GM23248 (cell line): Measurements from ENCODE around the gene TENM4. TPM values are rescaled to one million over a fixed set of nuclear protein-coding genes. Genes with fewer than 3 reads are reported as not detected.

Experiments used
- DNase-seq: peaks from one replicate; pipeline ENCODE4 v3.0.0-alpha.2; 2015
- H2AFZ ChIP-seq: fragments of 200-600 bp; sonication (generic); 2 replicates; pipeline ENCODE4 v1.6.1; 2016; ENCODE audit warnings: antibody characterized with exemption
- H3F3A ChIP-seq: fragments of 200-600 bp; sonication (generic); 2 replicates; pipeline ENCODE4 v1.6.1; 2016; ENCODE audit warnings: mild to moderate bottlenecking, antibody characterized with exemption, mixed run types; ENCODE audit not compliant: insufficient read depth
- H3K27ac ChIP-seq: fragments of 200-600 bp; sonication (generic); 2 replicates; pipeline ENCODE4 v1.5.1; 2016; ENCODE audit warnings: mild to moderate bottlenecking
- H3K27me3 ChIP-seq: fragments of 200-600 bp; sonication (generic); replicated peaks from 2 replicates; pipeline ENCODE4 v1.6.1; 2016; ENCODE audit warnings: mild to moderate bottlenecking; ENCODE audit not compliant: insufficient read depth
- H3K36me3 ChIP-seq: fragments of 200-600 bp; sonication (generic); 2 replicates; pipeline ENCODE4 v1.6.1; 2016; ENCODE audit warnings: low read depth, mild to moderate bottlenecking
- H3K4me1 ChIP-seq: fragments of 200-600 bp; sonication (generic); 2 replicates; pipeline ENCODE4 v1.6.1; 2016; ENCODE audit warnings: mild to moderate bottlenecking; ENCODE audit not compliant: insufficient read depth
- H3K4me2 ChIP-seq: fragments of 200-600 bp; sonication (generic); one replicate; pipeline ENCODE4 v1.6.1; 2016; ENCODE audit warnings: mild to moderate bottlenecking; ENCODE audit not compliant: unreplicated experiment
- H3K4me3 ChIP-seq: fragments of 200-600 bp; sonication (generic); 2 replicates; pipeline ENCODE4 v1.5.1; 2016; ENCODE audit warnings: mild to moderate bottlenecking
- H3K79me2 ChIP-seq: fragments of 200-600 bp; sonication (generic); 2 replicates; pipeline ENCODE4 v1.6.1; 2016; ENCODE audit warnings: mild to moderate bottlenecking; ENCODE audit not compliant: insufficient read depth
- H3K9ac ChIP-seq: fragments of 200-600 bp; sonication (generic); 2 replicates; pipeline ENCODE4 v1.6.1; 2016; ENCODE audit warnings: mild to moderate bottlenecking
- H3K9me2 ChIP-seq: fragments of 200-600 bp; sonication (generic); 2 replicates; pipeline ENCODE4 v1.6.1; 2016; ENCODE audit warnings: mixed run types, mild to moderate bottlenecking, moderate library complexity; ENCODE audit not compliant: insufficient read depth
- H3K9me3 ChIP-seq: fragments of 200-600 bp; sonication (generic); one replicate; pipeline ENCODE4 v1.6.1; 2017; ENCODE audit warnings: low read depth
- H4K20me1 ChIP-seq: fragments of 200-600 bp; sonication (generic); 2 replicates; pipeline ENCODE4 v1.6.0; 2016; ENCODE audit not compliant: insufficient read depth
- EZH2 ChIP-seq: fragments of 200-600 bp; sonication (generic); IDR thresholded peaks from 2 replicates; pipeline ENCODE4 v1.6.1; 2018; ENCODE audit warnings: antibody characterized with exemption, mild to moderate bottlenecking; ENCODE audit not compliant: insufficient read depth, poor library complexity, severe bottlenecking
- EZH2phosphoT487 ChIP-seq: fragments of 200-600 bp; sonication (generic); IDR thresholded peaks from 2 replicates; pipeline ENCODE4 v1.6.1; 2018; ENCODE audit warnings: antibody characterized with exemption, moderate library complexity, mild to moderate bottlenecking, low read depth; ENCODE audit not compliant: insufficient read depth
- WGBS, 2 experiments: methylation state at CpG; one replicate each; pipeline ENCODE4 v1.1.6; 2015 to 2017; ENCODE audit warnings: low lambda C conversion rate in 2 of 2, low coverage in 1 of 2; ENCODE audit errors: missing lambda C conversion rate in 2 of 2; 5-methylcytosine and 5-hydroxymethylcytosine counted together
- in situ Hi-C: fragments of 300-500 bp; cut with MboI; formaldehyde crosslinking; loops from 2 replicates; pipeline ENCODE4 v1.15.0; 2020
- polyA plus RNA-seq: library from polyadenylated mRNA; unstranded; fragments of >200 nt; fragmentation: Nextera tagmentation; extraction: Ambion mirVana; gene quantifications from 2 replicates; pipeline ENCODE4 v1.2.1, GENCODE V29; 2016
- total RNA-seq: library from RNA; depleted of rRNA; stranded (reverse); fragments of >200 nt; shearing (Covaris generic); gene quantifications from 2 replicates; pipeline ENCODE4 v1.2.3, GENCODE V29; 2014

TENM4 gene
- total and polyA plus RNA-seq, 2 experiments from 2014 or later = 0.11 to 0.48 TPM

DNA sequence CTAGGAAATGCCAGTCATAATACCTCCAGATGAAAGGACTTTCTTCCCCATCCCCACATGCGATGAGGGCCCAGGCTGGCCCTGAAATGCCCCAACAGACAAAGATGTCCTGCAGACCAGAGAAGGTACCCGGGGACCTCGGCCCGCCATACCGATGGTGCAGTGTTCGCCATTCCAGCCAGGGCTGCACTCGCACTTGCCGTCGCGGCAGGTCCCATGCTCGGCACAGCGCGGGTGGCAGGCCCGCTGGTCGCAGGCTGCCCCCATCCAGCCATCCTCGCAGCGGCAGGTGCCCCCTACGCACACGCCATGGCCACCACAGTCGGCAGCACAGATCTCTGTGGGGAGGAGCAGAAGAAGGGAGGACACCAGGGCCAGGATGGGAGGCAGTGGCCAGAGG is 654.1 kb downstream of the TENM4 start:
- Histone ChIP-seq H3K36me3 (no peaks in the 10 kb centered on the region), H3K9me3 (no peaks in the 10 kb centered on the region), H3F3A (no peaks in the 10 kb centered on the region), H3K9me2 (no peaks in the 10 kb centered on the region), H4K20me1 (no peaks in the 10 kb centered on the region), H2AFZ (no peak overlapping the region), H3K27me3 (no peaks in the 10 kb centered on the region; the same call in 1 of the 2 replicates), H3K4me2 (no peak overlapping the region), H3K79me2 (no peaks in the 10 kb centered on the region), H3K4me3 (no peak overlapping the region), H3K27ac (no peak overlapping the region), H3K9ac (no peak overlapping the region), H3K4me1 (peaks cover 15% of the 10 kb centered on the region)
- 84 to 86% methylated on average over 19 to 20 of the region's 20 CpGs for WGBS, 2 experiments
- TF ChIP-seq EZH2 (no peak), EZH2phosphoT487 (no peak)
- no peak for DNase-seq
- in situ Hi-C loops = no loop called here

- no peak for DNase-seq
- Histone ChIP-seq H3K9ac (no peak overlapping the region), H3K36me3 (no peaks in the 10 kb centered on the region), H4K20me1 (no peaks in the 10 kb centered on the region), H3K4me2 (no peak overlapping the region), H3F3A (no peaks in the 10 kb centered on the region), H3K4me3 (no peak overlapping the region), H3K9me3 (no peaks in the 10 kb centered on the region), H3K79me2 (no peaks in the 10 kb centered on the region), H3K9me2 (no peaks in the 10 kb centered on the region), H2AFZ (no peak overlapping the region), H3K27me3 (no peaks in the 10 kb centered on the region; the same call in 1 of the 2 replicates), H3K27ac (no peak overlapping the region), H3K4me1 (peaks cover 15% of the 10 kb centered on the region)
- WGBS, 2 experiments = 39 to 54% methylated on average over 5 of the region's 5 CpGs
- TF ChIP-seq EZH2 = no peak
- in situ Hi-C loops = no loop called here
These were observed 654.7 kb downstream of the TENM4 start for GRCh38 chr11:78786086-78786485.

DNA sequence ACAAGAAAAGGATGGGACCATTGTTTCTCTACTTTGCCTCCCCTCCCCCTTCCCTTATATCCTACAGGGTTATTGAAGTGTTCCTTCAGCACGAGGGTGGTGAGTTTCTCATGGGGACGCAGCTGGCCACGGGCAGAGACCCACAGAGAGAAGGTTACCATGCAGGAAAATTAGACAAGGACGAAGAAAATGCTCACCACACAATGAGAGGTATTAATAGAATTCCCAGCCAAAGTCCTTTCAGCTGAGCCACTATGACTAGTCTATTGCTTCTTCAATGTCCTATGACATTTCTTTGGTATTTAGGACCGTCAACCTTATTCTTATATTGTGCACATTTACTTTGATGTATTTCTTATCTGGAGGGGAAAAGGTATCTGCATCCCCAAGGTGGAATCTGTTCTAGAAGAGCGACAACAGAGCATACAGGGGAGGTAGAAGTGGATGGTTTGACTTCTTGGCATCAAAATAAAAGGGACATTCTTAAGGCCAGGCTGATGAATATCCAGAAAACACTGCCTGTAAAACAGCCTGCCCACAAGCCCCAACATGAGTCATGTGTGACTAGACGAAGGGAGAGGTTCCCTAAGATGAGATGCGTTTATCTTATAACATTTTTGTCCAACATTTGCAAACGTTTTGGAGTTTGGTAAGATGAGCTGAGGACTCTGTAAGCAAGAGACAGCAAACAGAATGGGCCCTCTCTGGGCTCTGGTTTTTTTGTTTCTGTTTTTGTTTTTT is 656.3 kb downstream of the TENM4 start:
- no peaks in the 10 kb centered on the region for H3K36me3 ChIP-seq
- H3K4me1 ChIP-seq = peaks cover 15% of the 10 kb centered on the region
- H3K9me3 ChIP-seq = no peaks in the 10 kb centered on the region
- H3K79me2 ChIP-seq = no peaks in the 10 kb centered on the region
- H3F3A ChIP-seq = no peaks in the 10 kb centered on the region
- H4K20me1 ChIP-seq = no peaks in the 10 kb centered on the region
- H3K27me3 ChIP-seq = no peaks in the 10 kb centered on the region; the same call in 1 of the 2 replicates
- H3K9ac ChIP-seq = no peak overlapping the region
- in situ Hi-C loops = no loop called here
- H3K9me2 ChIP-seq = no peaks in the 10 kb centered on the region
- no peak overlapping the region for H2AFZ ChIP-seq
- no peak overlapping the region for H3K4me3 ChIP-seq
- no peak overlapping the region for H3K4me2 ChIP-seq
- no peak for TF ChIP-seq EZH2phosphoT487
- no peak for TF ChIP-seq EZH2
- no peak overlapping the region for H3K27ac ChIP-seq
- peak; percentile 63 for DNase-seq
- WGBS, 2 experiments = 30 to 42% methylated on average over 9 of the region's 9 CpGs

GRCh38 chr11:78783846-78784245 is 657.0 kb downstream of the TENM4 start:
- peaks cover 15% of the 10 kb centered on the region for H3K4me1 ChIP-seq
- no peak for TF ChIP-seq EZH2phosphoT487
- TF ChIP-seq EZH2 = no peak
- in situ Hi-C loops = no loop called here
- no peaks in the 10 kb centered on the region for H3K36me3 ChIP-seq
- WGBS, 2 experiments = 63 to 75% methylated on average over 5 of the region's 5 CpGs
- H3K79me2 ChIP-seq = no peaks in the 10 kb centered on the region
- no peaks in the 10 kb centered on the region for H3K9me2 ChIP-seq
- no peak overlapping the region for H3K9ac ChIP-seq
- H2AFZ ChIP-seq = no peak overlapping the region
- DNase-seq = no peak
- H3K27me3 ChIP-seq = no peaks in the 10 kb centered on the region; the same call in 1 of the 2 replicates
- no peak overlapping the region for H3K4me3 ChIP-seq
- no peaks in the 10 kb centered on the region for H3K9me3 ChIP-seq
- H3K27ac ChIP-seq = no peak overlapping the region
- no peaks in the 10 kb centered on the region for H3F3A ChIP-seq
- H3K4me2 ChIP-seq = no peak overlapping the region
- H4K20me1 ChIP-seq = no peaks in the 10 kb centered on the region
